ENCODE data around the gene PPP2R5C.

Gene PPP2R5C

GRCh38 chr14:101735453-101735852 lies 26.1 kb upstream of the PPP2R5C start:
- DNase-seq (ENCODE audit: low spot score): peak; percentile 24
- Histone ChIP-seq H3K27ac (no peak overlapping the region), H3K4me3 (no peak overlapping the region)
- TF ChIP-seq, protein P1, sequence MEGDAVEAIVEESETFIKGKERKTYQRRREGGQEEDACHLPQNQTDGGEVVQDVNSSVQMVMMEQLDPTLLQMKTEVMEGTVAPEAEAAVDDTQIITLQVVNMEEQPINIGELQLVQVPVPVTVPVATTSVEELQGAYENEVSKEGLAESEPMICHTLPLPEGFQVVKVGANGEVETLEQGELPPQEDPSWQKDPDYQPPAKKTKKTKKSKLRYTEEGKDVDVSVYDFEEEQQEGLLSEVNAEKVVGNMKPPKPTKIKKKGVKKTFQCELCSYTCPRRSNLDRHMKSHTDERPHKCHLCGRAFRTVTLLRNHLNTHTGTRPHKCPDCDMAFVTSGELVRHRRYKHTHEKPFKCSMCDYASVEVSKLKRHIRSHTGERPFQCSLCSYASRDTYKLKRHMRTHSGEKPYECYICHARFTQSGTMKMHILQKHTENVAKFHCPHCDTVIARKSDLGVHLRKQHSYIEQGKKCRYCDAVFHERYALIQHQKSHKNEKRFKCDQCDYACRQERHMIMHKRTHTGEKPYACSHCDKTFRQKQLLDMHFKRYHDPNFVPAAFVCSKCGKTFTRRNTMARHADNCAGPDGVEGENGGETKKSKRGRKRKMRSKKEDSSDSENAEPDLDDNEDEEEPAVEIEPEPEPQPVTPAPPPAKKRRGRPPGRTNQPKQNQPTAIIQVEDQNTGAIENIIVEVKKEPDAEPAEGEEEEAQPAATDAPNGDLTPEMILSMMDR (IDR thresholded peaks at IDR 0.05): no peak

DNA sequence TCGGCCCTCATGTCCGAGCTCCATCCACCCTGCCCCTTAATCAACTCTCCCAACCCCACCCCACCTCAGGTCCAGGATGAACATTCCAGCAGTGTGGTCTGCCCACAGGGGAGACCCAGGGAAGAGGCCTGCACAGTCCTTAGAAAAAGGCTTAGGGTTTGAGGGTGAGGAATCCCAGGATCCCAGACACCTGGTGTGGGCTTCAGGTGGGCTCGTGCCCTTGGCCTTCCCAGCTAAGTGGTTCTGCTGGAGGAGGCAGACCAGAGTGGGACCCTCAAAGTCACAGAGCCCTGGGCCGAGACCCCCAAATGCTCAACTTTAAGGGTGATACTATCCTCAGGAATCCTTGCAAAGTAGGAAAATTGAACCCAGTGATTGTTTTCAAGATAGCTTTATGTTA lies 25.4 kb upstream of the PPP2R5C start:
- TF ChIP-seq, protein P1 (IDR thresholded peaks at IDR 0.05): no peak
- Histone ChIP-seq H3K27ac (no peak overlapping the region), H3K4me3 (no peak overlapping the region)
- DNase-seq (ENCODE audit: low spot score): no peak

DNA sequence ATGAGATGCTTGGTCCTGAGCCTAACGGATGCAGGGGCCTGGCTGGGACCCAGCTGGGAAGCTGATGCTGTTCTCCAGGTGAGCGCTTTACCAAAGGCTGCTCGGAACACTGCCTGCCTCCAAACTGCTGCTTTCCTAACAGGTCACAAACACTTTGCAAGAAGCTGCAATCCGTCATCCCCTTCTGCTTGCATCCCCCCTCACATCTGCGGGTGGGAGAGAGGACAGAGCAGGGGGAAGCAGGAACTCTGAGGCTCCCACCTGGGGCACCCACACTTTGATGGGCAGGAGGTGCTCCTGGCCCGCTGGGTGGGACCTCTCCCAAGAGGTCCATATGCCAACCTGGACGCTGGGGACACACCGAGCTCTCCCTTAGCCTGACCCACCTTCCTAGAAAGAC lies 24.9 kb upstream of the PPP2R5C start:
- DNase-seq (ENCODE audit: low spot score): no peak
- H3K27ac ChIP-seq: no peak overlapping the region
- no peak overlapping the region for H3K4me3 ChIP-seq
- TF ChIP-seq, protein P1 (IDR thresholded peaks at IDR 0.05): no peak

GRCh38 chr14:101737414-101738339 lies 23.8 kb upstream of the PPP2R5C start:
- Histone ChIP-seq H3K27ac (no peak overlapping the region), H3K4me3 (no peak overlapping the region)
- peak; percentile 36 for DNase-seq (ENCODE audit: low spot score)
- TF ChIP-seq, protein P1 (IDR thresholded peaks at IDR 0.05): no peak

DNA sequence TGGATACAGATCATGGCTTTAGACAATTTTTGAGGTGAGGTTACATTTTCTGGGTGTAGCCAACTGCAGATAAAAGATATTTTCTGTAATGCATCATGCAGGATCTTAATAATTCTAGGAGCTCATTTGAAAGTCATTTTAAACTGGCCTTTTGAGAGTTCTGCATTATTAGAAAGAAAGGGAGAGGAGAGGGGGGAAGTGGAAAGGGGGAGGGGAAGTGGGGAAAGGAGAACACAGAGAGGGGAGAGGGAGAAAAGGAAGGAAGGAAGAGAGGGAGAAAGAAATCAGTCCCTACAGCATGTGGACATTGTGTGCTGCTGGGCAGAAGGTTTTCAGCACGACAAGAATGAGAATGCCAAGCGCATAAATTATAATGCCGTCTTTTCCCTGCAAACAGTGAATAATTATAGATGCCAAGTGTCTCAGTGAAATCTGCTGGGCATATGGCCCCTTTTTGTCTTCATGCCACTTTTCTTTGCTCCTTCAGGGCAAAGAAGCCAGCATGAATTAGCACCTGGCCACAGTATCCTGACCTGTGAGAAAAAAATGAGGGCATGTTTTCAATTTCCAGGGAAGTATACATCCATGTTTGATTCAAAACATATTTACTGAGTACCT lies 22.7 kb upstream of the PPP2R5C start:
- TF ChIP-seq, protein P1 (IDR thresholded peaks at IDR 0.05): no peak
- Histone ChIP-seq H3K27ac (no peak overlapping the region), H3K4me3 (no peak overlapping the region)
- DNase-seq (ENCODE audit: low spot score): no peak

GRCh38 chr14:101739446-101740141 lies 21.9 kb upstream of the PPP2R5C start:
- Histone ChIP-seq H3K4me3 (no peak overlapping the region), H3K27ac (no peak overlapping the region)
- DNase-seq (ENCODE audit: low spot score): peak; percentile 68
- TF ChIP-seq, protein P1 (IDR thresholded peaks at IDR 0.05): no peak
